ENCODE measurements around the gene CEP43.

Gene CEP43

DNA sequence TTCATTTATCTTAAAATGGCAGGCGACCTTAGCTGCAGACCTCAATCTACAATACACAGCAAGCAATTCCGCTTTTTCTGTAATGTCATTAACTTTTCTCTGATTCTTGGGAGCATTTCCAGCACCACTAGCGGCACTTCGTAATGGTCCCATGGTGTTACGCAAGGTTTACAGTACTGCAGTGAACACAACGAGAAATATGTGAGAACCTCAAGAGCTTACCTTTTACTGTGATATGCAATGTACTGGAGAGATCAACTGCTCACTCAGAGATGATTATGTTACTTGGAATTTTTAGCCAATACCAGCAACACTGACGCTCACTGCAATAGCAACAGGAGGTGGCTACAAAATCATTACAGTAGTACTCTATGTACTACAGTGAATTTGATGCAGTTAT is 2.8 kb upstream of the CEP43 start:
- peak in 1 of 2 experiments; percentile 74 for DNase-seq (ENCODE audit: low read depth in 1 of 2, low spot score in 1 of 2)

DNA sequence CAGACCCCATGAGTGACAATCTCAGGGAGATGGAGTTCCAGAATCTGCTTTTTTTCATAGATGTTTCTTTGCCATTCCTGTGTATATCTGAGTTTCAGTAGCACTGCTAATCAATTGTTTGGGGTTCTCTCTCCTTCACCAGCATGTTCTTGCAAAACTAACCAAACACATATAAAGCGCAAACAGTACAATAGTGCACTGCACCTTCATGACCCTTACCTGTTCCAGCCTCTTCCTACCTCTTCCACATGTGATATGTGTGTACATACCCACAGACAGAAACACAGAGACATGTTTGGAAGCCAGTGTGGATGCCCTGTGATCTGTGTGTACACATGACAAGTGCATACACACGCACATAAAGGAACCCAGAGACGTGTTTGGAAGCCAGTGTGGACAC is 1.8 kb upstream of the CEP43 start:
- H3K27ac ChIP-seq (replicated peaks), result no peak overlapping the region
- peak overlapping the region; percentile 97 for H3K4me3 ChIP-seq (replicated peaks; ENCODE audit: insufficient read depth, low read length)
- TF ChIP-seq, protein P1, sequence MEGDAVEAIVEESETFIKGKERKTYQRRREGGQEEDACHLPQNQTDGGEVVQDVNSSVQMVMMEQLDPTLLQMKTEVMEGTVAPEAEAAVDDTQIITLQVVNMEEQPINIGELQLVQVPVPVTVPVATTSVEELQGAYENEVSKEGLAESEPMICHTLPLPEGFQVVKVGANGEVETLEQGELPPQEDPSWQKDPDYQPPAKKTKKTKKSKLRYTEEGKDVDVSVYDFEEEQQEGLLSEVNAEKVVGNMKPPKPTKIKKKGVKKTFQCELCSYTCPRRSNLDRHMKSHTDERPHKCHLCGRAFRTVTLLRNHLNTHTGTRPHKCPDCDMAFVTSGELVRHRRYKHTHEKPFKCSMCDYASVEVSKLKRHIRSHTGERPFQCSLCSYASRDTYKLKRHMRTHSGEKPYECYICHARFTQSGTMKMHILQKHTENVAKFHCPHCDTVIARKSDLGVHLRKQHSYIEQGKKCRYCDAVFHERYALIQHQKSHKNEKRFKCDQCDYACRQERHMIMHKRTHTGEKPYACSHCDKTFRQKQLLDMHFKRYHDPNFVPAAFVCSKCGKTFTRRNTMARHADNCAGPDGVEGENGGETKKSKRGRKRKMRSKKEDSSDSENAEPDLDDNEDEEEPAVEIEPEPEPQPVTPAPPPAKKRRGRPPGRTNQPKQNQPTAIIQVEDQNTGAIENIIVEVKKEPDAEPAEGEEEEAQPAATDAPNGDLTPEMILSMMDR (IDR thresholded peaks at IDR 0.05; ENCODE audit: insufficient read depth, low read length), result no peak
- TF ChIP-seq, protein P2, sequence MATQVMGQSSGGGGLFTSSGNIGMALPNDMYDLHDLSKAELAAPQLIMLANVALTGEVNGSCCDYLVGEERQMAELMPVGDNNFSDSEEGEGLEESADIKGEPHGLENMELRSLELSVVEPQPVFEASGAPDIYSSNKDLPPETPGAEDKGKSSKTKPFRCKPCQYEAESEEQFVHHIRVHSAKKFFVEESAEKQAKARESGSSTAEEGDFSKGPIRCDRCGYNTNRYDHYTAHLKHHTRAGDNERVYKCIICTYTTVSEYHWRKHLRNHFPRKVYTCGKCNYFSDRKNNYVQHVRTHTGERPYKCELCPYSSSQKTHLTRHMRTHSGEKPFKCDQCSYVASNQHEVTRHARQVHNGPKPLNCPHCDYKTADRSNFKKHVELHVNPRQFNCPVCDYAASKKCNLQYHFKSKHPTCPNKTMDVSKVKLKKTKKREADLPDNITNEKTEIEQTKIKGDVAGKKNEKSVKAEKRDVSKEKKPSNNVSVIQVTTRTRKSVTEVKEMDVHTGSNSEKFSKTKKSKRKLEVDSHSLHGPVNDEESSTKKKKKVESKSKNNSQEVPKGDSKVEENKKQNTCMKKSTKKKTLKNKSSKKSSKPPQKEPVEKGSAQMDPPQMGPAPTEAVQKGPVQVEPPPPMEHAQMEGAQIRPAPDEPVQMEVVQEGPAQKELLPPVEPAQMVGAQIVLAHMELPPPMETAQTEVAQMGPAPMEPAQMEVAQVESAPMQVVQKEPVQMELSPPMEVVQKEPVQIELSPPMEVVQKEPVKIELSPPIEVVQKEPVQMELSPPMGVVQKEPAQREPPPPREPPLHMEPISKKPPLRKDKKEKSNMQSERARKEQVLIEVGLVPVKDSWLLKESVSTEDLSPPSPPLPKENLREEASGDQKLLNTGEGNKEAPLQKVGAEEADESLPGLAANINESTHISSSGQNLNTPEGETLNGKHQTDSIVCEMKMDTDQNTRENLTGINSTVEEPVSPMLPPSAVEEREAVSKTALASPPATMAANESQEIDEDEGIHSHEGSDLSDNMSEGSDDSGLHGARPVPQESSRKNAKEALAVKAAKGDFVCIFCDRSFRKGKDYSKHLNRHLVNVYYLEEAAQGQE (IDR thresholded peaks at IDR 0.05; ENCODE audit: insufficient replicate concordance, low read depth), result no peak
- TF ChIP-seq POLR2AphosphoS5 (IDR thresholded peaks at IDR 0.05; ENCODE audit: low read depth), result no peak
- no peak for TF ChIP-seq SPI1 (IDR thresholded peaks at IDR 0.05; ENCODE audit: borderline replicate concordance, low read depth)
- no peak for TF ChIP-seq GABPA (IDR thresholded peaks at IDR 0.05; ENCODE audit: low read depth)
- DNase-seq (ENCODE audit: low read depth in 1 of 2, low spot score in 1 of 2), result no peak
- no peaks in the 10 kb centered on the region for H3K27me3 ChIP-seq (ENCODE audit: insufficient read depth, poor library complexity, severe bottlenecking)

More for the DNA sequence above, 2.8 kb upstream of the CEP43 start:
- TF ChIP-seq SPI1 (IDR thresholded peaks at IDR 0.05; ENCODE audit: borderline replicate concordance, low read depth), result peak; percentile 70
- TF ChIP-seq POLR2AphosphoS5 (IDR thresholded peaks at IDR 0.05; ENCODE audit: low read depth), result no peak
- H3K27me3 ChIP-seq (ENCODE audit: insufficient read depth, poor library complexity, severe bottlenecking), result no peaks in the 10 kb centered on the region
- H3K27ac ChIP-seq (replicated peaks), result no peak overlapping the region
- no peak overlapping the region for H3K4me3 ChIP-seq (replicated peaks; ENCODE audit: insufficient read depth, low read length)

DNA sequence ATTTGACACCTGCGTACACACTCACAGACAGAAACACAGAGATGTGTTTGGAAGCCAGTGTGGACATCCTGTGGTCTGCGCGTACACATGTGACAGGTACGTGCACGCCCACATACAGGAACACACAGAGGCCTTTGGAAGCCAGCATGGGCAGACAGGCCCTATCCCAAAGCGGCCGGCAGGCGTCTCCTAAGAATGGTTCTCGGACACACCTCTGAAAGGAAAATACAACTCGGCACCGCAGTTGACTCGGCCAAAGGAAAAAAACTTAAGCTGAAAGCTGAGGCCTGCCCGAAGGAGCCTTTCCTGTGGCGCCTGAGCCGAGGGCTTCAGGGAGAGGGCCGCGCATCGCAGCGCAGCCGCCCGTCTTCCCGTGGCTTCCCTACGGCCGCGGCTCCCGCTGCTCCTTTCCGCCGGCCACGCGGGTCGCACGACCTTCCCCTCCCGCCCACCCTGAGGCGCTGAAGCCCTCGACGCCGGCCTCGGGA is 1.4 kb upstream of the CEP43 start:
- peak overlapping the region; percentile 88 for H3K27ac ChIP-seq (replicated peaks)
- TF ChIP-seq, protein P1 (IDR thresholded peaks at IDR 0.05; ENCODE audit: insufficient read depth, low read length), result no peak
- TF ChIP-seq GABPA (IDR thresholded peaks at IDR 0.05; ENCODE audit: low read depth) (no peak), SPI1 (IDR thresholded peaks at IDR 0.05; ENCODE audit: borderline replicate concordance, low read depth) (no peak), POLR2AphosphoS5 (IDR thresholded peaks at IDR 0.05; ENCODE audit: low read depth) (no peak; the same call in 1 of the 2 replicates)
- TF ChIP-seq, protein P2 (IDR thresholded peaks at IDR 0.05; ENCODE audit: insufficient replicate concordance, low read depth), result no peak
- peak; percentile 65 to 80 for DNase-seq (ENCODE audit: low read depth in 1 of 2, low spot score in 1 of 2)
- H3K27me3 ChIP-seq (ENCODE audit: insufficient read depth, poor library complexity, severe bottlenecking), result no peaks in the 10 kb centered on the region
- peak overlapping the region; percentile 97 for H3K4me3 ChIP-seq (replicated peaks; ENCODE audit: insufficient read depth, low read length)

DNA sequence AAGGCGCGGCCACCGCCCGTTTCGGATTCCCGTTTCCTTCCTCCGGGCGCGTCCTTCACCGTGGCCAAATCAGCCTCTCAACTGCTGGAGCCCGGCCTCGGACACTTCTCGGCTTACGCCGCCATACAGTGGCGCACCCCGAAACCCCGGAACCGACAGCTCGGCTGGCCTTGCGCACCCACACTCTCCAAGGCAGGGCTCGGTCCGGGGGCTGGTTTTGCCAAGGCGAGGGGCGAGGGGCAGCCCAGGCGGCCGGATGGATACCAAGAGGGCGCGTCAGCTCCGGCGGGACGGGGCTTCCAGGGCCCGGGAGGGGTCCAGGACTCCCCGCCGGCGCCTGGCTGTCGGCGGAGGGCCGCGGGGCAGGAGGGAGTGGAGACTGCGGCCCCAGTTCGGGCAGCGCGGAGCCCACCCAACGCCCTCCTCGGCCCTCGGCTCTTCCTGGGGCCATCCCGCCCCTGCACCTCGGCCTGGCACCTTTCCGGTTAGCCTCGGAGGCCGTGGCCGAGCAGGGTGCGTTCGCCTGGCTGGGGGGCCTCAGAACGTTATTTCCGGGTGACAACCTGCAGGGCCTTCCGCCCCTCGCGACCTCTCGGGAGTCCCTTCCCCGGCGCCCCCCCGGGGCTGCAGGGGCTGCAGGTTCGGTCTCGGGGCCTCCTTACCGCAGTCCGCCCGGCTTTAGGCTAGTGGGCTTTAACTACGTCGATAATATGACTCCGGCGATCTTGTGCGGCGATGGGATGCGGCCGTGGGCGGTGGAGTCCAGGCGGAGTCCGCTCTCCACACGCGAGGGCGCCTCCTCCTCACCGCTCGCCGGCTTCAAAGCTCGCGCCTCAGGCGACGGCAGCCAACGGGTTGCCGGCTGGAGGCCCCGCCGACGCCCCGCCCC is 697 bp upstream of the CEP43 start:
- Histone ChIP-seq H3K4me3 (replicated peaks; ENCODE audit: insufficient read depth, low read length) (peak overlapping the region; percentile 97), H3K27ac (replicated peaks) (peak overlapping the region; percentile 88), H3K27me3 (ENCODE audit: insufficient read depth, poor library complexity, severe bottlenecking) (no peaks in the 10 kb centered on the region)
- TF ChIP-seq, protein P2 (IDR thresholded peaks at IDR 0.05; ENCODE audit: insufficient replicate concordance, low read depth), result no peak
- TF ChIP-seq POLR2AphosphoS5 (IDR thresholded peaks at IDR 0.05; ENCODE audit: low read depth) (peak; percentile 55; the same call in 1 of the 2 replicates), GABPA (IDR thresholded peaks at IDR 0.05; ENCODE audit: low read depth) (no peak), SPI1 (IDR thresholded peaks at IDR 0.05; ENCODE audit: borderline replicate concordance, low read depth) (no peak)
- TF ChIP-seq, protein P1 (IDR thresholded peaks at IDR 0.05; ENCODE audit: insufficient read depth, low read length), result no peak
- DNase-seq (ENCODE audit: low read depth in 1 of 2, low spot score in 1 of 2), result peak in 1 of 2 experiments; percentile 15

All from HL-60 (cell line).